ENCODE results near the gene ITGA7.

DNA sequence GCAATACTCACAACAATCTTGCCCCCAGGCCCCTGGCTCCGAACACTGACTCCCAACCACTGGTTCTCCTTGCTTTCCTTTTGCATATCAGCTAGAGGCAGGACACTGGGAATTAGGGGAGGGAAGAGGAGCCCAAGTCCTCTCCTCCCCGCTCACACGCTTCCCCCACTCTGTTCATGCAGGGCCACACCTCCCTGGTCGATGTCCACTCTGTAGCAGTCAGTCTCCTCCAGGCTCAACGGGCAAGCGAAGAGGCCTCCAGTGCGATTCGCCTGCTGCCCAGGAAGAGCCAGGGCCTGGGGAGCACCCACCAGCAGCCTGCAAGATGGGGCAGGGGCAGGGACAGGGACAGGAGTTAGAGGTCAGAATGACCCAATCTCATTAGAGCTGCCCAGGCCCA, 4.8 kb downstream of the ITGA7 start:
- no peak for TF ChIP-seq EZH2 (IDR thresholded peaks at IDR 0.05; ENCODE audit: borderline replicate concordance, low read depth, low read length, poor library complexity, severe bottlenecking)
- no peak for TF ChIP-seq CTCF (conservative IDR thresholded peaks at IDR 0.05; ENCODE audit: low read depth, low read length)
